BJ (cell line): ENCODE data around the gene INSYN1. TPM values are rescaled to one million over a fixed set of nuclear protein-coding genes. Genes with fewer than 3 reads are reported as not detected.

Experiments used
- CTCF ChIA-PET: fragments of 350-600 bp; formaldehyde crosslinking; extraction: SDS; loops from one replicate; lab custom pipeline; 2021; ENCODE audit warnings: antibody characterized with exemption, inconsistent platforms; lab: Yijun Ruan, JAX
- POLR2A ChIA-PET: fragments of 300-600 bp; sonication (Branson Sonifier 250); formaldehyde crosslinking; extraction: SDS; loops from one replicate; lab custom pipeline; 2021; ENCODE audit warnings: antibody characterized with exemption; lab: Charles Lee
- DNase-seq: peaks from one replicate; pipeline ENCODE4 v3.0.0-alpha.2; 2011; ENCODE audit warnings: low read depth
- H3K27me3 ChIP-seq: 2 replicates; pipeline ENCODE4 v1.6.0; 2011; ENCODE audit warnings: low read length; ENCODE audit not compliant: control insufficient read depth, insufficient read depth
- H3K36me3 ChIP-seq: 2 replicates; pipeline ENCODE4 v1.5.1; 2011; ENCODE audit warnings: low read length; ENCODE audit not compliant: control insufficient read depth, insufficient read depth
- H3K4me3 ChIP-seq: 2 replicates; pipeline ENCODE4 v1.5.1; 2011; ENCODE audit warnings: low read depth, mild to moderate bottlenecking, control low read depth, low read length
- polyA plus RNA-seq: library from polyadenylated mRNA; depleted of rRNA; stranded (reverse); fragments of >200 nt; gene quantifications from 2 replicates; pipeline ENCODE4 v1.2.3, GENCODE V29; 2011; rRNA removed
- TF ChIP-seq, protein P1 (sequence below): IDR thresholded peaks from 2 replicates; pipeline ENCODE4 v1.5.1; 2011; ENCODE audit warnings: low read depth, mild to moderate bottlenecking, control low read depth, inconsistent platforms, low read length, moderate library complexity; ENCODE audit not compliant: insufficient read depth

The INSYN1 gene
- polyA plus RNA-seq, 1 experiment = 3.5 TPM

DNA sequence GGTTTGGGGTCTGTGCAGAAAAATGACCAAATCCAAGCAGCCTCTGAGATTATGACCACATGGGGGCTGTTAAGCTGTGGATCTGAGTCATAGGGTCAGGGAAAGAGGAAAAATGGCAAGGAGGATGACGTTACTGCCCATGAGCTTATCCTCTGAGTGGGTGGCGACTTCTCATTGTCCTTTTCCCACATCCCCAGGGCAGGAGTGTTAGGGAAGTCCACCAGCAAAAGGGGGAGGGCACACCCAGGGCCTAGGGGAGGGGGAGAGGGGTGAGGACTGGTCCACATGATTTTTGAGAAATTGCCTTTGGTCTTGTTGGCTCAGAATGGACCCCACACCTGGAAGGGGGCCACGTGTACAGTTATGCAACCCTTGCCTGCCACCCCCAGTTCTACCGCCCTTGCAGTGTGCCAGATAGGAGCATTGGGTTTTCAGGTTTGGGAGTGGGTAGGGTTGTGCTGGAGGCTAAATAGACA lies 66.3 kb downstream of the INSYN1 start:
- TF ChIP-seq, protein P1, sequence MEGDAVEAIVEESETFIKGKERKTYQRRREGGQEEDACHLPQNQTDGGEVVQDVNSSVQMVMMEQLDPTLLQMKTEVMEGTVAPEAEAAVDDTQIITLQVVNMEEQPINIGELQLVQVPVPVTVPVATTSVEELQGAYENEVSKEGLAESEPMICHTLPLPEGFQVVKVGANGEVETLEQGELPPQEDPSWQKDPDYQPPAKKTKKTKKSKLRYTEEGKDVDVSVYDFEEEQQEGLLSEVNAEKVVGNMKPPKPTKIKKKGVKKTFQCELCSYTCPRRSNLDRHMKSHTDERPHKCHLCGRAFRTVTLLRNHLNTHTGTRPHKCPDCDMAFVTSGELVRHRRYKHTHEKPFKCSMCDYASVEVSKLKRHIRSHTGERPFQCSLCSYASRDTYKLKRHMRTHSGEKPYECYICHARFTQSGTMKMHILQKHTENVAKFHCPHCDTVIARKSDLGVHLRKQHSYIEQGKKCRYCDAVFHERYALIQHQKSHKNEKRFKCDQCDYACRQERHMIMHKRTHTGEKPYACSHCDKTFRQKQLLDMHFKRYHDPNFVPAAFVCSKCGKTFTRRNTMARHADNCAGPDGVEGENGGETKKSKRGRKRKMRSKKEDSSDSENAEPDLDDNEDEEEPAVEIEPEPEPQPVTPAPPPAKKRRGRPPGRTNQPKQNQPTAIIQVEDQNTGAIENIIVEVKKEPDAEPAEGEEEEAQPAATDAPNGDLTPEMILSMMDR = no peak
- H3K4me3 ChIP-seq = no peak overlapping the region
- POLR2A ChIA-PET = interaction anchor here (0.6 to 1.3 kb wide), 2 partner anchors 10 to 55 kb away, joined by 3 to 4 read pairs; no protein-coding TSS in a partner anchor
- no peaks in the 10 kb centered on the region for H3K27me3 ChIP-seq
- CTCF ChIA-PET = interaction anchor here (0.6 to 13.9 kb wide), 9 partner anchors 9 to 186 kb away, joined by 3 to 316 read pairs (median 3); no protein-coding TSS in a partner anchor
- DNase-seq = no peak
- no peaks in the 10 kb centered on the region for H3K36me3 ChIP-seq

DNA sequence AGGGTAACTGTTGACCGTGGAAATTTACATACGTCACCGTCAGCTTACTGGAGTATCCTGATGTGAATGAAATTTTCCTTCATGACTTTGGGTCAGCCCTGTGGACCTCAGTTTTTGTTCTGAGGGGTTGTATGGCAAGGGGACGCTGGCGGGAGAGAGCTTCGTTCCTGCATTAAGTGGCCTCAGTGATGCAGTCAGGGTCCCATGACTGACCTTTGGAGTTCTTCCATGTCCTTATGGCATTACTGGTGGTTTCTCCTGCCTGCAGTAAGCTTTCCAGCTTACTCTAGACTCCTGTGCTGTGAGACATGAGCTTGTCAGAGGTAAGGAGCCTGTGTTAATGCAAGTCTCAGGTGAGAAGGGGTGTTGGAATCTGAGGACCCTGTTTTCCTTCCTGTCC lies 67.2 kb downstream of the INSYN1 start:
- no peak for DNase-seq
- Histone ChIP-seq H3K4me3 (peak overlapping the region; percentile 90), H3K36me3 (no peaks in the 10 kb centered on the region), H3K27me3 (no peaks in the 10 kb centered on the region)
- TF ChIP-seq, protein P1 = no peak
- ChIA-PET POLR2A (interaction anchor here (1.3 kb wide), 1 partner anchor 11 kb away, joined by 4 read pairs; no protein-coding TSS in a partner anchor), CTCF (interaction anchor here (1.0 to 13.9 kb wide), 7 partner anchors 8 to 54 kb away, joined by 3 to 316 read pairs (median 5); no protein-coding TSS in a partner anchor)

Other genes starting within 250 kb of the INSYN1 start
- gene NPTN, start 120.0 kb downstream of the INSYN1 start, polyA plus RNA-seq = 308 and 406 TPM in 2 replicates
- gene CD276, start 69.0 kb downstream of the INSYN1 start, polyA plus RNA-seq = 61.9 and 107 TPM in 2 replicates
- not detected in 2 replicates for gene TBC1D21, start 120.2 kb upstream of the INSYN1 start, polyA plus RNA-seq
- 59.1 and 92.9 TPM in 2 replicates for gene LOXL1, start 173.1 kb upstream of the INSYN1 start, polyA plus RNA-seq
- gene STOML1, start 238.9 kb upstream of the INSYN1 start, polyA plus RNA-seq = 13.2 and 18.3 TPM in 2 replicates
- gene PML, start 241.4 kb upstream of the INSYN1 start, polyA plus RNA-seq = 10.7 and 14.3 TPM in 2 replicates